Neural cell (in vitro differentiated cells): ENCODE measurements around the gene ADSS2. TPM values are rescaled to one million over a fixed set of nuclear protein-coding genes. Genes with fewer than 3 reads are reported as not detected.
"Not testable (repeated sequence)": the region's sequence is repeated elsewhere in the genome, so short reads cannot be mapped to it uniquely, and the experiment has no call there.

Source experiments
- H2AFZ ChIP-seq: fragments of 200-600, 300-800 bp; sonication (generic), shearing (Covaris generic); 2 replicates; pipeline ENCODE4 v1.6.0; 2014; ENCODE audit warnings: low read depth, mild to moderate bottlenecking, antibody characterized with exemption, low read length, moderate library complexity
- H3F3A ChIP-seq: fragments of 200-600 bp; shearing (Covaris generic); 2 replicates; pipeline ENCODE4 v1.6.1; 2016; ENCODE audit warnings: mild to moderate bottlenecking, moderate library complexity, mixed read lengths, antibody characterized with exemption, low read length; ENCODE audit not compliant: insufficient read depth, poor library complexity, severe bottlenecking
- H3K27ac ChIP-seq: fragments of 200-600, 300-800 bp; sonication (generic), shearing (Covaris generic); 2 replicates; pipeline ENCODE4 v1.5.1; 2014; ENCODE audit warnings: mild to moderate bottlenecking, low read length, moderate library complexity
- H3K27me3 ChIP-seq: fragments of 300-800, 200-600 bp; sonication (generic), shearing (Covaris generic); 2 replicates; pipeline ENCODE4 v1.6.0; 2014; ENCODE audit warnings: mild to moderate bottlenecking, low read depth, low read length, moderate library complexity; ENCODE audit not compliant: insufficient read depth
- H3K36me3 ChIP-seq: fragments of 300-800, 200-600 bp; sonication (generic), shearing (Covaris generic); 2 replicates; pipeline ENCODE4 v1.5.1; 2014; ENCODE audit warnings: mild to moderate bottlenecking, antibody characterized with exemption, low read length, moderate library complexity; ENCODE audit not compliant: insufficient read depth
- H3K4me2 ChIP-seq: fragments of 300-800, 200-600 bp; sonication (generic), shearing (Covaris generic); 2 replicates; pipeline ENCODE4 v1.6.0; 2014; ENCODE audit warnings: mild to moderate bottlenecking, low read length
- H3K4me3 ChIP-seq: fragments of 300-800, 200-600 bp; sonication (generic), shearing (Covaris generic); 2 replicates; pipeline ENCODE4 v1.5.1; 2014; ENCODE audit warnings: mild to moderate bottlenecking, low read length, moderate library complexity
- H3K79me2 ChIP-seq: fragments of 200-600 bp; shearing (Covaris generic); replicated peaks from 2 replicates; pipeline ENCODE4 v1.6.0; 2014; ENCODE audit warnings: mild to moderate bottlenecking, low read length, moderate library complexity; ENCODE audit not compliant: insufficient read depth
- H3K9ac ChIP-seq: fragments of 300-800, 200-600 bp; sonication (generic), shearing (Covaris generic); 2 replicates; pipeline ENCODE4 v1.6.1; 2016; ENCODE audit warnings: mild to moderate bottlenecking, low read length, mixed read lengths
- H3K9me2 ChIP-seq: fragments of 200-600 bp; shearing (Covaris generic); 2 replicates; pipeline ENCODE4 v1.6.1; 2016; ENCODE audit warnings: mild to moderate bottlenecking, low read length, mixed read lengths; ENCODE audit not compliant: insufficient read depth
- H3K9me3 ChIP-seq: fragments of 200-600, 300-800 bp; sonication (generic), shearing (Covaris generic); 2 replicates; pipeline ENCODE4 v1.6.1; 2016; ENCODE audit warnings: mild to moderate bottlenecking, mixed run types, low read length, moderate library complexity, mixed read lengths
- H4K20me1 ChIP-seq: fragments of 200-600 bp; shearing (Covaris generic); 2 replicates; pipeline ENCODE4 v1.6.1; 2016; ENCODE audit warnings: mild to moderate bottlenecking, mixed run types; ENCODE audit not compliant: insufficient read depth
- EP300 ChIP-seq: fragments of 450-650 bp; conservative IDR thresholded peaks from 2 replicates; pipeline ENCODE4 v1.6.1; 2014; ENCODE audit warnings: antibody characterized with exemption, mild to moderate bottlenecking, moderate library complexity; ENCODE audit not compliant: poor library complexity, severe bottlenecking
- EZH2 ChIP-seq: fragments of 200-600, 300-800 bp; shearing (Covaris generic), sonication (generic); IDR thresholded peaks from 2 replicates; pipeline ENCODE4 v1.6.1; 2014; ENCODE audit warnings: antibody characterized with exemption, low read length, borderline replicate concordance, mild to moderate bottlenecking; ENCODE audit not compliant: insufficient read depth, poor library complexity, severe bottlenecking
- MXI1 ChIP-seq: fragments of 450-650 bp; conservative IDR thresholded peaks from 2 replicates; pipeline ENCODE4 v1.6.1; 2014; ENCODE audit warnings: antibody characterized with exemption, mild to moderate bottlenecking; ENCODE audit not compliant: poor library complexity, severe bottlenecking
- POLR2AphosphoS5 ChIP-seq: IDR thresholded peaks from 2 replicates; pipeline ENCODE4 v1.6.1; 2012
- RAD21 ChIP-seq: fragments of 450-650 bp; conservative IDR thresholded peaks from 2 replicates; pipeline ENCODE4 v1.6.1; 2014; ENCODE audit warnings: antibody characterized with exemption, mild to moderate bottlenecking, moderate library complexity
- SMC3 ChIP-seq: fragments of 450-650 bp; conservative IDR thresholded peaks from 2 replicates; pipeline ENCODE4 v1.6.1; 2014; ENCODE audit warnings: antibody characterized with exemption, mild to moderate bottlenecking, moderate library complexity; ENCODE audit not compliant: poor library complexity
- TAF1 ChIP-seq: IDR thresholded peaks from 2 replicates; pipeline ENCODE4 v1.6.1; 2012; ENCODE audit warnings: low read depth
- polyA plus RNA-seq: library from polyadenylated mRNA; depleted of rRNA; stranded (reverse); fragments of >200 nt; gene quantifications from 2 replicates; pipeline ENCODE4 v1.2.3, GENCODE V29; 2014
- TF ChIP-seq, protein P1 (sequence below): fragments of 450-650 bp; IDR thresholded peaks from 2 replicates; pipeline ENCODE4 v1.5.1; 2014; ENCODE audit warnings: antibody characterized with exemption, mild to moderate bottlenecking, moderate library complexity; ENCODE audit not compliant: poor library complexity, severe bottlenecking
- TF ChIP-seq, protein P2 (sequence below): IDR thresholded peaks from 2 replicates; pipeline ENCODE4 v1.6.1; 2012; ENCODE audit warnings: borderline replicate concordance

Gene ADSS2
- polyA plus RNA-seq, 1 donor from 2014 or later, result 86.1 TPM

DNA sequence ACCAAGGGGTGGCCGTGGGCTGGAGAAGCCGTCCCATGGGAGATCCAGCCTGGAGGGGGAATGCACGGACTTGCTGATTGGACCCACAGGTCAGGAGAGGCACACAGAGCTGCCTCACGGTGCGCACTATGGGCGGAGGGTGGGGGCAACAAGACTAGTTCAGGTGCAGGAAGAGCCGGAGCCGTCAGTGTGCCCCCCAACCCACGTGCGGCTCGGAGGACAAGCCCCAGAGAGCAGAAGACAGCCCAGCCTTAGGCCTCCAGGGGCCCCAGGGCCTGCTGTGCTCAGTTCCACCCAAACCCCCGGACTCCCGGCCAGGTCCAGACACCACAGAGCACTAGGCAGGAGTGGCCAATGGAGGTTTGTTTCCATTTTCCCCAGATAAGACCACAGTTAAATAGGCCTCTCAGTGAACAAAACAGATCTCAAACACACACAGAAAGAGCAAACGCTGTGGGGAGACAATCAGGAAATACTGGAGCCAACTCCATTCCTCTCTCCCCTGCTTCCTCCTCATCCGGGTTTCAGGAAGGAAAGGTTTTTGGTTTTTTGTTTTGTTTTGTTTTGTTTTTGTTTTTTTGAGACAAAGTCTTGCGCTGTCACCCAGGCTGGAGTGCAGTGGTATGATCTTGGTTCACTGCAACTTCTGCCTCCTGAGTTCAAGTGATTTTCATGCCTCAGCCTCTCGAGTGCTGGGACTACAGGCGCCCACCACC lies 84.2 kb downstream of the ADSS2 start:
- no peaks in the 10 kb centered on the region for H3K27me3 ChIP-seq
- no peaks in the 10 kb centered on the region for H3F3A ChIP-seq
- no peak overlapping the region for H3K9ac ChIP-seq
- no peaks in the 10 kb centered on the region for H4K20me1 ChIP-seq
- no peak overlapping the region for H3K27ac ChIP-seq
- H3K79me2 ChIP-seq, result no peaks in the 10 kb centered on the region
- no peaks in the 10 kb centered on the region for H3K9me3 ChIP-seq
- no peak overlapping the region for H3K4me2 ChIP-seq
- H3K9me2 ChIP-seq, result no peaks in the 10 kb centered on the region
- TF ChIP-seq, protein P1, sequence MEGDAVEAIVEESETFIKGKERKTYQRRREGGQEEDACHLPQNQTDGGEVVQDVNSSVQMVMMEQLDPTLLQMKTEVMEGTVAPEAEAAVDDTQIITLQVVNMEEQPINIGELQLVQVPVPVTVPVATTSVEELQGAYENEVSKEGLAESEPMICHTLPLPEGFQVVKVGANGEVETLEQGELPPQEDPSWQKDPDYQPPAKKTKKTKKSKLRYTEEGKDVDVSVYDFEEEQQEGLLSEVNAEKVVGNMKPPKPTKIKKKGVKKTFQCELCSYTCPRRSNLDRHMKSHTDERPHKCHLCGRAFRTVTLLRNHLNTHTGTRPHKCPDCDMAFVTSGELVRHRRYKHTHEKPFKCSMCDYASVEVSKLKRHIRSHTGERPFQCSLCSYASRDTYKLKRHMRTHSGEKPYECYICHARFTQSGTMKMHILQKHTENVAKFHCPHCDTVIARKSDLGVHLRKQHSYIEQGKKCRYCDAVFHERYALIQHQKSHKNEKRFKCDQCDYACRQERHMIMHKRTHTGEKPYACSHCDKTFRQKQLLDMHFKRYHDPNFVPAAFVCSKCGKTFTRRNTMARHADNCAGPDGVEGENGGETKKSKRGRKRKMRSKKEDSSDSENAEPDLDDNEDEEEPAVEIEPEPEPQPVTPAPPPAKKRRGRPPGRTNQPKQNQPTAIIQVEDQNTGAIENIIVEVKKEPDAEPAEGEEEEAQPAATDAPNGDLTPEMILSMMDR, result no peak
- TF ChIP-seq EP300 (no peak), SMC3 (no peak), MXI1 (no peak), TAF1 (no peak), EZH2 (no peak)
- TF ChIP-seq, protein P2, sequence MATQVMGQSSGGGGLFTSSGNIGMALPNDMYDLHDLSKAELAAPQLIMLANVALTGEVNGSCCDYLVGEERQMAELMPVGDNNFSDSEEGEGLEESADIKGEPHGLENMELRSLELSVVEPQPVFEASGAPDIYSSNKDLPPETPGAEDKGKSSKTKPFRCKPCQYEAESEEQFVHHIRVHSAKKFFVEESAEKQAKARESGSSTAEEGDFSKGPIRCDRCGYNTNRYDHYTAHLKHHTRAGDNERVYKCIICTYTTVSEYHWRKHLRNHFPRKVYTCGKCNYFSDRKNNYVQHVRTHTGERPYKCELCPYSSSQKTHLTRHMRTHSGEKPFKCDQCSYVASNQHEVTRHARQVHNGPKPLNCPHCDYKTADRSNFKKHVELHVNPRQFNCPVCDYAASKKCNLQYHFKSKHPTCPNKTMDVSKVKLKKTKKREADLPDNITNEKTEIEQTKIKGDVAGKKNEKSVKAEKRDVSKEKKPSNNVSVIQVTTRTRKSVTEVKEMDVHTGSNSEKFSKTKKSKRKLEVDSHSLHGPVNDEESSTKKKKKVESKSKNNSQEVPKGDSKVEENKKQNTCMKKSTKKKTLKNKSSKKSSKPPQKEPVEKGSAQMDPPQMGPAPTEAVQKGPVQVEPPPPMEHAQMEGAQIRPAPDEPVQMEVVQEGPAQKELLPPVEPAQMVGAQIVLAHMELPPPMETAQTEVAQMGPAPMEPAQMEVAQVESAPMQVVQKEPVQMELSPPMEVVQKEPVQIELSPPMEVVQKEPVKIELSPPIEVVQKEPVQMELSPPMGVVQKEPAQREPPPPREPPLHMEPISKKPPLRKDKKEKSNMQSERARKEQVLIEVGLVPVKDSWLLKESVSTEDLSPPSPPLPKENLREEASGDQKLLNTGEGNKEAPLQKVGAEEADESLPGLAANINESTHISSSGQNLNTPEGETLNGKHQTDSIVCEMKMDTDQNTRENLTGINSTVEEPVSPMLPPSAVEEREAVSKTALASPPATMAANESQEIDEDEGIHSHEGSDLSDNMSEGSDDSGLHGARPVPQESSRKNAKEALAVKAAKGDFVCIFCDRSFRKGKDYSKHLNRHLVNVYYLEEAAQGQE, result no peak
- H3K36me3 ChIP-seq, result no peaks in the 10 kb centered on the region
- H2AFZ ChIP-seq, result no peak overlapping the region
- no peak overlapping the region for H3K4me3 ChIP-seq

DNA sequence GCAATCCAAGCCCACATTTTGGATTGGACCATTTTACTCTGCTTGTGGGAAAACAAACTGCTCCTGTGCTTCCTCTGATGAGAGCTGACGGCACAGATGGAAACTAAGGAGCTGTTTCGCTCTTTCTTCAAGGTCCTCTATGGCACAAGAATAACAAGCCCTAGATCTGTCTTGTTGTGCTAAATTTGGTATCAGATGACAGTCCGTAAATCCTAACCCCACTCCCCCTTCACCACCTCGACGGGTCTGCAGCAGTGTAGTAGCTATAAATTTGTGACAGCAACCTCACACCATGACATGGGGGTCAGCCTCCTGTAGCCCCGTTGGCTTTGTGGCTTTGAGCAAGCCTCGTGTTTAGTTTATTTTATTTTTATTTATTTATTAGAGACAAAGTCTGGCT lies 85.9 kb downstream of the ADSS2 start:
- no peaks in the 10 kb centered on the region for H3K36me3 ChIP-seq
- H3K4me2 ChIP-seq, result no peak overlapping the region
- no peaks in the 10 kb centered on the region for H3F3A ChIP-seq
- H3K27ac ChIP-seq, result no peak overlapping the region
- H3K9me2 ChIP-seq, result no peaks in the 10 kb centered on the region
- TF ChIP-seq EZH2 (no peak), SMC3 (no peak), POLR2AphosphoS5 (no peak), TAF1 (no peak), EP300 (no peak), MXI1 (no peak), RAD21 (no peak)
- TF ChIP-seq, protein P1, result no peak
- TF ChIP-seq, protein P2, result no peak
- no peak overlapping the region for H3K9ac ChIP-seq
- H3K27me3 ChIP-seq, result no peaks in the 10 kb centered on the region
- H4K20me1 ChIP-seq, result no peaks in the 10 kb centered on the region
- H2AFZ ChIP-seq, result no peak overlapping the region
- no peaks in the 10 kb centered on the region for H3K9me3 ChIP-seq
- no peak overlapping the region for H3K4me3 ChIP-seq
- H3K79me2 ChIP-seq, result no peaks in the 10 kb centered on the region

DNA sequence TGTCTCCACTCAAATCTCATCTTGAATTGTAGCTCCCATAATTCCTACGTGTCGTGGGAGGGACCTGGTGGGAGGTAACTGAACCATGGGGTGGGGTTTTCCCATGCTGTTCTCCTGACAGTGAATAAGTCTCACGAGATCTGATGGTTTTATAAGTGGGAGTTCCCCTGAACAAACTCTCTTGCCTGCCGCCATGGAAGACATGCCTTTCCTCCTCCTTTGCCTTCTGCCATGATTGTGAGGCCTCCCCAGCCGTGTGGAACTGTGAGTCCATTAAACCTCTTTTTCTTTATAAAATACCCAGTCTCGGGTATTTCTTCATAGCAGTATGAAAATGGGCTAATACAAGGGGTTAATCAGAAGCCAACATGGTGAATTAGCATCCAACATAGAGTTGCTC lies 86.4 kb downstream of the ADSS2 start:
- H3K27ac ChIP-seq, H3K36me3 ChIP-seq, H3F3A ChIP-seq, H3K79me2 ChIP-seq, H3K9me2 ChIP-seq, H3K9ac ChIP-seq, H4K20me1 ChIP-seq, H3K27me3 ChIP-seq, H3K9me3 ChIP-seq, H2AFZ ChIP-seq, H3K4me2 ChIP-seq, H3K4me3 ChIP-seq: not testable (repeated sequence)
